Measurements from ENCODE around the gene BTBD6. TPM values are rescaled to one million over a fixed set of nuclear protein-coding genes. Genes with fewer than 3 reads are reported as not detected.
"Not testable (repeated sequence)": the region's sequence is repeated elsewhere in the genome, so short reads cannot be mapped to it uniquely, and the experiment has no call there.

The BTBD6 gene
- total RNA-seq, 1 donor from 2014 or later = 33.4 TPM

DNA sequence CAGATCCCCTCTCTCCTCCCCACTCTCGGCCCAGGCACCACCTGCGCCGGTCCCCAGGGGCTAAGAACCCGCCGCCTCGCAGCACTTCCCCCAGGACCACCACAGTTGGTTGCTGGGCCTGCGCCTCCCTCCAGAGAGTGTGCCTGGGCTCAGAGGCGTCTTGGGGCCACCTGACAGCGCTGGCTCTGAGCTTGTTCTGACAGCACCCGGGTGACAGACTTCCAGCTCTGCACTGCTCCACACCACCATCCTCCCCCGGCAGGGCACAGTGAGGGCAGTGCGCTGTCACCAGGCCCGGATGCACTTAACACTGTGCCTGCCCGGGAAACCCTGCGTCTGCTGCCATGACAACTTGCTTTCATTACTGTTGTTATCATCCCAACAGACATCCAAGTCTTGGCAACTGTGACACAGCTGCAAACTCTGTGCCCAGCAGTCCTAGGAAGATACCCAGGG, 45.8 kb downstream of the BTBD6 start:
- peak; percentile 94 to 96 for DNase-seq (ENCODE audit: low read depth in 2 of 2)

DNA sequence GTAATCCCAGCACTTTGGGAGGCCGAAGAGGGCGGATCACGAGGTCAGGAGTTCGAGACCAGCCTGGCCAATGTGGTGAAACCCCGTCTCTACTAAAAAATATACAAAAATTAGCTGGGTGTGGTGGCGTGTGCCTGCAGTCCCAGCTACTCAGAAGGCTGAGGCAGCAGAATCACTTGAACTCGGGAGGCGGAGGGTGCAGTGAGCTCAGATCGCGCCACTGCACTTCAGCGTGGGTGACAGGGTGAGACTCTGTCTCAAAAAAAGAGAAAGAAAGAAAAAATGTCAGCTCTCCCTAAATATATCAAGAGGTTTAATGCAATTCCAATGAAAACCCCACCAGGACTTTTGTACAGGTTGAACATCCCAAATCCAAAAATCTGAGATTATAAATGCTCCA, 49.0 kb downstream of the BTBD6 start:
- DNase-seq (ENCODE audit: low read depth in 2 of 2) = not testable (repeated sequence)

DNA sequence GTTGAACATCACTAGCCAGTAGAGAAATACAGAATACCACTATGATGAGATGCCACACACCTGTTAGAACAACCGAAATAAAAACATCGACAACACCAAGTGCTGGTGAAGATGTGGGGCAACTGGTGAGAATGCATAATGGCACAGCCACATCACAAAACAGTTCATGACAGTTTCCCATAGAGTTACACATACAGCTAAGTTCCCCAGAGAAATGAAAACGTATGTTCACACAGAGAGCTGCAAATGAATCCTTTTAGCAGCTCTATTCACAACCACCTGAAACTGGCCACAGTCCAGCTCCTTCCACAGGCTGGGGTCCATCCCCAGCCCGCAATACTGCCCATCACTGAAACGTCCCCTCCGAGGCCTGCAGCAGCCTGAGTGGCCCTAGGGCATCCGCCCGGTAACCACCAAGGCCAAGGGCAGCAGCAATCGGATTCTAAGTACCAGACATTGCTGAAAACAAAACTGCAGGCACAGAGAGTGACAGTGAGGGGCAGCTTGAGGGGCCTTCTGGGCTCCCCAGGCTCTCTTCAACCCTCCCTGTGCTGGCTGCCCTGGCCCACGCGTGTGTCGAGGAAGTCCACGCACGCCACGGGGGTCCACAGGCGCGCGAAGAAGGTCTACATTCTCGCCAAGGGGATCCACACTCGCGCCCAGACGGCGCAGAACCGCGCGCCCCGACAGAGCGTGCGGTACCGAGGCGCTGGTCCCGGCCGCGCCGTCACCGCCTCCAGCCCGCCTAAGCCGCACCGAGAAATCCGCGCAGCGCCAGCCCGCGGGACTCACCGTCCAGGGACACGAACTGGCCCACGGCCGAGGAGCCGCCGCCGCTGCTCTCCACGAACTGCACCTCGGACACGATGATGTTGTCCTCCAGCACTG, 51.6 kb downstream of the BTBD6 start:
- DNase-seq (ENCODE audit: low read depth in 2 of 2) = no peak

Other genes with a start within 250 kb of the BTBD6 start
- gene CDCA4, start 227.4 kb upstream of the BTBD6 start, total RNA-seq = 26.2 and 26.3 TPM in 2 replicates
- under 0.01 TPM in 1 of 2 replicates, not detected in the other for gene GPR132, start 183.1 kb upstream of the BTBD6 start, total RNA-seq
- gene JAG2, start 79.8 kb upstream of the BTBD6 start, total RNA-seq = 37.5 and 45.5 TPM in 2 replicates
- 54.4 and 76.2 TPM in 2 replicates for gene NUDT14, start 67.2 kb upstream of the BTBD6 start, total RNA-seq
- 20.8 and 27.1 TPM in 2 replicates for gene BRF1, start 52.5 kb downstream of the BTBD6 start, total RNA-seq
- gene PACS2, start 66.2 kb downstream of the BTBD6 start, total RNA-seq = 30.3 and 54.6 TPM in 2 replicates
- under 0.01 and 0.13 TPM in 2 replicates for gene TEX22, start 150.0 kb downstream of the BTBD6 start, total RNA-seq
- gene MTA1, start 171.3 kb downstream of the BTBD6 start, total RNA-seq = 23.5 and 31.7 TPM in 2 replicates
- gene CRIP2, start 226.3 kb downstream of the BTBD6 start, total RNA-seq = 137 and 173 TPM in 2 replicates
- 0.38 and 0.90 TPM in 2 replicates for gene CRIP1, start 238.4 kb downstream of the BTBD6 start, total RNA-seq
- 7.1 and 9.9 TPM in 2 replicates for gene TEDC1, start 242.7 kb downstream of the BTBD6 start, total RNA-seq